HEK293T (cell line): Measurements from ENCODE around the gene HSPA1A.

Source experiments
- ARNT ChIP-seq: fragments of 450-650 bp; IDR thresholded peaks from 2 replicates; pipeline ENCODE4 v1.6.1; 2017; ENCODE audit warnings: mild to moderate bottlenecking
- BHLHE40 ChIP-seq: fragments of 450-650 bp; IDR thresholded peaks from 2 replicates; pipeline ENCODE4 v1.6.1; 2016; ENCODE audit warnings: mild to moderate bottlenecking, moderate library complexity, borderline replicate concordance
- ELF4 ChIP-seq: fragments of 450-650 bp; IDR thresholded peaks from 2 replicates; pipeline ENCODE4 v1.6.1; 2017; ENCODE audit warnings: antibody characterized with exemption
- FOXK2 ChIP-seq: fragments of 450-650 bp; IDR thresholded peaks from 2 replicates; pipeline ENCODE4 v1.6.1; 2016; ENCODE audit warnings: mild to moderate bottlenecking
- FOXM1 ChIP-seq: fragments of 450-650 bp; IDR thresholded peaks from 2 replicates; pipeline ENCODE4 v1.6.1; 2017; ENCODE audit warnings: mild to moderate bottlenecking, borderline replicate concordance
- HDGF ChIP-seq: fragments of 450-650 bp; IDR thresholded peaks from 2 replicates; pipeline ENCODE4 v1.6.1; 2017; ENCODE audit warnings: antibody characterized with exemption, borderline replicate concordance
- LEF1 ChIP-seq: fragments of 450-650 bp; IDR thresholded peaks from 2 replicates; pipeline ENCODE4 v1.6.1; 2017; ENCODE audit warnings: mild to moderate bottlenecking, borderline replicate concordance
- SP1 ChIP-seq: fragments of 450-650 bp; IDR thresholded peaks from 2 replicates; pipeline ENCODE4 v1.6.1; 2017
- SUZ12 ChIP-seq: fragments of 450-650 bp; IDR thresholded peaks from 2 replicates; pipeline ENCODE4 v1.6.1; 2016; ENCODE audit warnings: mild to moderate bottlenecking
- ZNF384 ChIP-seq: fragments of 450-650 bp; IDR thresholded peaks from 2 replicates; pipeline ENCODE4 v1.6.1; 2016

DNA sequence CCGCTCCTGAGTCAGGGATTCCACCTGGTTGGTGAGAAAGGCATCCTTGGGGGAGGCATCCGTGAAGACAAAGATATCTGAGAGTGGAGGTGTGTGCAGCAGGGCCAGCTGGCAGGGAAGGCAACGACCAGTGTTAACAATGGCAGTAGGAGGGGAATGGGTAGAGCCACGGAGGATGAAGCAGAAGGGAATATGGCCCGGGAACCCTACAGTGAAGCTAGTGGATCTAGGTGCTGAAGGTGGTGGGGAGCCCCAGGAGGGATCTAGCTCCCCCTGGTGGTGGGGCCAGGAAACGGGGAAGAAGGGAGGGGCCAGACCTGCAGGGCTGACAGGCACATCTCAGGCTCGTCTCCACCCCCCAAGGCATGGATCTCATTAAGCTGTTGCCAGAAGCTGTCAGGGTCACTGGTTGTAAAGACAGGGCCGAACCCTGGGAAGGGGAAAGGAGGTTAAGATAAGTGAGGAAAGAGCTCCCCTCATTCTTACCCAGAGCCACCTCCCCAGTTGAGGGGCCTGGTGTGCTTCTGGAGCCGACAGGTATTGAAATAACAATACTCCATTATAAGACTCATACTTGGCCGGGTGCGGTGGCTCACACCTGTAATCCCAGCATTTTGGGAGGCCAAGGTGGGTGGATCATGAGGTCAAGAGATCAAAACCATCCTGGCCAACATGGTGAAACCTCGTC, 45.5 kb upstream of the HSPA1A start:
- no peak for TF ChIP-seq SUZ12
- no peak for TF ChIP-seq FOXK2
- no peak for TF ChIP-seq SP1
- no peak for TF ChIP-seq HDGF
- no peak for TF ChIP-seq FOXM1
- no peak for TF ChIP-seq ZNF384
- no peak for TF ChIP-seq BHLHE40
- TF ChIP-seq ELF4: no peak
- TF ChIP-seq ARNT: no peak
- TF ChIP-seq LEF1: no peak
